Activated naive CD8-positive, alpha-beta T cell treated with anti-CD3 and anti-CD28 coated beads for 36 hours (primary cell): ENCODE measurements around the gene DAB1. TPM values are rescaled to one million over a fixed set of nuclear protein-coding genes. Genes with fewer than 3 reads are reported as not detected.

Experiments used
- DNase-seq: peaks from one replicate; pipeline ENCODE4 v3.0.0; 2021
- H3K27ac Mint-ChIP-seq: one replicate; pipeline ENCODE4 v1.8.0; 2022; ENCODE audit warnings: mild to moderate bottlenecking, moderate library complexity, mixed read lengths
- H3K27me3 Mint-ChIP-seq: one replicate; pipeline ENCODE4 v1.8.0; 2022; ENCODE audit warnings: mild to moderate bottlenecking, mixed read lengths
- H3K36me3 Mint-ChIP-seq: one replicate; pipeline ENCODE4 v1.8.0; 2021; ENCODE audit warnings: mild to moderate bottlenecking, mixed read lengths
- H3K4me1 Mint-ChIP-seq: one replicate; pipeline ENCODE4 v1.8.0; 2021; ENCODE audit warnings: mixed read lengths
- H3K4me3 Mint-ChIP-seq: one replicate; pipeline ENCODE4 v1.8.0; 2022; ENCODE audit warnings: mild to moderate bottlenecking, moderate library complexity, mixed read lengths
- H3K9me3 Mint-ChIP-seq: one replicate; pipeline ENCODE4 v1.8.0; 2022; ENCODE audit warnings: mixed read lengths
- total RNA-seq, 2 experiments: library from RNA; stranded (reverse); gene quantifications; one replicate each; pipeline ENCODE4 v1.2.3, GENCODE V29; 2021

The DAB1 gene
- total RNA-seq, 2 experiments from 2014 or later = not detected

GRCh38 chr1:56967900-56968832, 455.7 kb downstream of the DAB1 start:
- H3K27ac Mint-ChIP-seq = no peak overlapping the region
- no peaks in the 10 kb centered on the region for H3K9me3 Mint-ChIP-seq
- no peaks in the 10 kb centered on the region for H3K36me3 Mint-ChIP-seq
- no peaks in the 10 kb centered on the region for H3K4me1 Mint-ChIP-seq
- no peak overlapping the region for H3K4me3 Mint-ChIP-seq
- peak; percentile 7 for DNase-seq
- no peaks in the 10 kb centered on the region for H3K27me3 Mint-ChIP-seq

- peaks cover 3% of the 10 kb centered on the region for H3K27me3 Mint-ChIP-seq
These were observed 456.5 kb downstream of the DAB1 start for GRCh38 chr1:56967355-56967754.

GRCh38 chr1:56966698-56966999, 457.2 kb downstream of the DAB1 start:
- H3K4me1 Mint-ChIP-seq = no peaks in the 10 kb centered on the region
- no peak overlapping the region for H3K27ac Mint-ChIP-seq
- H3K27me3 Mint-ChIP-seq = peaks cover 3% of the 10 kb centered on the region
- H3K4me3 Mint-ChIP-seq = no peak overlapping the region
- DNase-seq = no peak
- no peaks in the 10 kb centered on the region for H3K36me3 Mint-ChIP-seq
- H3K9me3 Mint-ChIP-seq = no peaks in the 10 kb centered on the region

More at GRCh38 chr1:56967355-56967754, 456.5 kb downstream of the DAB1 start:
- Mint-ChIP-seq H3K4me1 (no peaks in the 10 kb centered on the region), H3K9me3 (no peaks in the 10 kb centered on the region), H3K27ac (no peak overlapping the region), H3K4me3 (no peak overlapping the region), H3K36me3 (no peaks in the 10 kb centered on the region)
- no peak for DNase-seq

- no peak within 1 kb of the TSS for H3K27ac Mint-ChIP-seq
- H3K9me3 Mint-ChIP-seq = no peaks in the 10 kb centered on the region
- peaks cover 3% of the 10 kb centered on the region for H3K27me3 Mint-ChIP-seq
- H3K4me3 Mint-ChIP-seq = no peak within 1 kb of the TSS
- no peak for DNase-seq
- no peaks in the 10 kb centered on the region for H3K36me3 Mint-ChIP-seq
- no peaks in the 10 kb centered on the region for H3K4me1 Mint-ChIP-seq
These were observed 457.8 kb downstream of the DAB1 start, which contains the start of gene C8B for GRCh38 chr1:56965916-56966697. C8B (minus strand) TSS chr1:56966015; CDS start chr1:56965948, 67 bp downstream.

- H3K4me1 Mint-ChIP-seq = no peaks in the 10 kb centered on the region
- no peak overlapping the region for H3K27ac Mint-ChIP-seq
- no peaks in the 10 kb centered on the region for H3K9me3 Mint-ChIP-seq
- H3K27me3 Mint-ChIP-seq = peaks cover 3% of the 10 kb centered on the region
- no peaks in the 10 kb centered on the region for H3K36me3 Mint-ChIP-seq
- no peak for DNase-seq
- no peak overlapping the region for H3K4me3 Mint-ChIP-seq
These were observed 458.7 kb downstream of the DAB1 start for GRCh38 chr1:56965191-56965590.

- no peak overlapping the region for H3K27ac Mint-ChIP-seq
- H3K36me3 Mint-ChIP-seq = no peaks in the 10 kb centered on the region
- no peak for DNase-seq
- H3K4me1 Mint-ChIP-seq = no peaks in the 10 kb centered on the region
- no peak overlapping the region for H3K4me3 Mint-ChIP-seq
- H3K9me3 Mint-ChIP-seq = no peaks in the 10 kb centered on the region
- peaks cover 3% of the 10 kb centered on the region for H3K27me3 Mint-ChIP-seq
These were observed 459.4 kb downstream of the DAB1 start for GRCh38 chr1:56964349-56965017.

GRCh38 chr1:56963667-56964066, 460.2 kb downstream of the DAB1 start:
- Mint-ChIP-seq H3K4me1 (no peaks in the 10 kb centered on the region), H3K4me3 (no peak overlapping the region), H3K27ac (no peak overlapping the region), H3K27me3 (peaks cover 3% of the 10 kb centered on the region), H3K36me3 (no peaks in the 10 kb centered on the region), H3K9me3 (no peaks in the 10 kb centered on the region)
- DNase-seq = no peak

- Mint-ChIP-seq H3K9me3 (no peaks in the 10 kb centered on the region), H3K4me3 (no peak overlapping the region), H3K27me3 (peaks cover 8% of the 10 kb centered on the region), H3K27ac (no peak overlapping the region), H3K36me3 (no peaks in the 10 kb centered on the region), H3K4me1 (no peaks in the 10 kb centered on the region)
- no peak for DNase-seq
These were observed 462.4 kb downstream of the DAB1 start for GRCh38 chr1:56961426-56961825.

GRCh38 chr1:56958526-56958925, 465.3 kb downstream of the DAB1 start:
- DNase-seq = no peak
- Mint-ChIP-seq H3K27me3 (peaks cover 8% of the 10 kb centered on the region), H3K36me3 (no peaks in the 10 kb centered on the region), H3K4me1 (no peaks in the 10 kb centered on the region), H3K9me3 (no peaks in the 10 kb centered on the region), H3K4me3 (no peak overlapping the region), H3K27ac (no peak overlapping the region)

- H3K4me1 Mint-ChIP-seq = no peaks in the 10 kb centered on the region
- no peak for DNase-seq
These were observed 465.9 kb downstream of the DAB1 start for GRCh38 chr1:56957931-56958330.

GRCh38 chr1:56954664-56955063, 469.2 kb downstream of the DAB1 start:
- Mint-ChIP-seq H3K4me1 (no peaks in the 10 kb centered on the region), H3K27ac (no peak overlapping the region)
- no peak for DNase-seq

More at GRCh38 chr1:56957931-56958330, 465.9 kb downstream of the DAB1 start:
- no peaks in the 10 kb centered on the region for H3K9me3 Mint-ChIP-seq
- H3K27ac Mint-ChIP-seq = no peak overlapping the region
- H3K4me3 Mint-ChIP-seq = no peak overlapping the region
- no peaks in the 10 kb centered on the region for H3K36me3 Mint-ChIP-seq
- peaks cover 7% of the 10 kb centered on the region for H3K27me3 Mint-ChIP-seq

GRCh38 chr1:56953386-56953785, 470.5 kb downstream of the DAB1 start:
- H3K9me3 Mint-ChIP-seq = no peaks in the 10 kb centered on the region
- DNase-seq = no peak
- H3K27ac Mint-ChIP-seq = no peak overlapping the region
- no peaks in the 10 kb centered on the region for H3K36me3 Mint-ChIP-seq
- peaks cover 5% of the 10 kb centered on the region for H3K27me3 Mint-ChIP-seq
- H3K4me1 Mint-ChIP-seq = no peaks in the 10 kb centered on the region
- no peak overlapping the region for H3K4me3 Mint-ChIP-seq

More at GRCh38 chr1:56954664-56955063, 469.2 kb downstream of the DAB1 start:
- Mint-ChIP-seq H3K27me3 (peaks cover 5% of the 10 kb centered on the region), H3K4me3 (no peak overlapping the region), H3K9me3 (no peaks in the 10 kb centered on the region), H3K36me3 (no peaks in the 10 kb centered on the region)

GRCh38 chr1:56952501-56952900, 471.4 kb downstream of the DAB1 start:
- Mint-ChIP-seq H3K36me3 (no peaks in the 10 kb centered on the region), H3K9me3 (no peaks in the 10 kb centered on the region), H3K4me1 (no peaks in the 10 kb centered on the region), H3K27me3 (no peaks in the 10 kb centered on the region), H3K27ac (no peak overlapping the region), H3K4me3 (no peak overlapping the region)
- DNase-seq = no peak

GRCh38 chr1:56948403-56949023, 475.3 kb downstream of the DAB1 start:
- no peaks in the 10 kb centered on the region for H3K9me3 Mint-ChIP-seq
- H3K4me1 Mint-ChIP-seq = no peaks in the 10 kb centered on the region
- H3K4me3 Mint-ChIP-seq = no peak overlapping the region
- H3K36me3 Mint-ChIP-seq = no peaks in the 10 kb centered on the region
- no peak overlapping the region for H3K27ac Mint-ChIP-seq
- DNase-seq = no peak
- H3K27me3 Mint-ChIP-seq = no peaks in the 10 kb centered on the region
